HCT116 (cell line): ENCODE data around the gene ST3GAL3.

Experiments
- EZH2phosphoT487 ChIP-seq: fragments of 200-600 bp; IDR thresholded peaks from 2 replicates; pipeline ENCODE4 v1.6.1; 2018; ENCODE audit warnings: antibody characterized with exemption, borderline replicate concordance
- ZNF274 ChIP-seq: fragments of 200-500 bp; sonication (Bioruptor generic); IDR thresholded peaks from 2 replicates; pipeline ENCODE4 v1.6.1; 2014; ENCODE audit warnings: mild to moderate bottlenecking, low read depth, low read length, inconsistent platforms
- TF ChIP-seq, protein P1 (sequence below), 3 experiments: fragments of 200-600 bp in 1 of 3; sonication (generic) in 1 of 3; IDR thresholded peaks in 2 of 3; conservative IDR thresholded peaks in 1 of 3; 2 replicates each; pipeline ENCODE4 v1.5.1; 2012 to 2017; ENCODE audit warnings: low read depth in 2 of 3, low read length in 2 of 3, antibody characterized with exemption in 1 of 3, borderline replicate concordance in 1 of 3, control low read depth in 1 of 3, mild to moderate bottlenecking in 1 of 3, mixed read lengths in 1 of 3, mixed run types in 1 of 3, moderate library complexity in 1 of 3; ENCODE audit not compliant: insufficient read depth in 1 of 3

DNA sequence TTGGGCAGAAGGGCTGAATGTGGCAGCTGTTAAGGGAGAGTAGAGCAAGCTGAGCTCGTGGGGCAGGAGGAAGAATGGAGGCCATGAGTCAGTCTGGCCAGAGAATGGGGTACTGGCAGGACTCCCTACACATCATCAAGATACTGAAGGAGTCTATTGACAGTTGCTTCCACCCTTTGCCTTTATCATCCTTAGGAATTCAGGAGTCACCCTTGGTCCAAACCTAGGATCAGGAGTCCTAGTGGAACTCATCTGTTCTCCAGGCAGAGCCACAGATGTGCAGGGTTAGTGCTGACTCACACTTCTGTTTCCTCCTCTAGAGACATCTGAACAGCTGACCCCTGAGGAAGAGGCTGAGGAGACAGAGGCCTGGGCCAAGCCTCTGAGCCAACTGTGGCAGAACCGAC, 18.7 kb upstream of the ST3GAL3 start:
- TF ChIP-seq EZH2phosphoT487, result no peak
- no peak for TF ChIP-seq ZNF274
- TF ChIP-seq, protein P1, sequence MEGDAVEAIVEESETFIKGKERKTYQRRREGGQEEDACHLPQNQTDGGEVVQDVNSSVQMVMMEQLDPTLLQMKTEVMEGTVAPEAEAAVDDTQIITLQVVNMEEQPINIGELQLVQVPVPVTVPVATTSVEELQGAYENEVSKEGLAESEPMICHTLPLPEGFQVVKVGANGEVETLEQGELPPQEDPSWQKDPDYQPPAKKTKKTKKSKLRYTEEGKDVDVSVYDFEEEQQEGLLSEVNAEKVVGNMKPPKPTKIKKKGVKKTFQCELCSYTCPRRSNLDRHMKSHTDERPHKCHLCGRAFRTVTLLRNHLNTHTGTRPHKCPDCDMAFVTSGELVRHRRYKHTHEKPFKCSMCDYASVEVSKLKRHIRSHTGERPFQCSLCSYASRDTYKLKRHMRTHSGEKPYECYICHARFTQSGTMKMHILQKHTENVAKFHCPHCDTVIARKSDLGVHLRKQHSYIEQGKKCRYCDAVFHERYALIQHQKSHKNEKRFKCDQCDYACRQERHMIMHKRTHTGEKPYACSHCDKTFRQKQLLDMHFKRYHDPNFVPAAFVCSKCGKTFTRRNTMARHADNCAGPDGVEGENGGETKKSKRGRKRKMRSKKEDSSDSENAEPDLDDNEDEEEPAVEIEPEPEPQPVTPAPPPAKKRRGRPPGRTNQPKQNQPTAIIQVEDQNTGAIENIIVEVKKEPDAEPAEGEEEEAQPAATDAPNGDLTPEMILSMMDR (IDR thresholded peaks at IDR 0.05 in 2 of 3, conservative IDR thresholded peaks at IDR 0.05 in 1 of 3; ENCODE audit: borderline replicate concordance in 1 of 3, insufficient read depth in 1 of 3, low read depth in 2 of 3, low read length in 2 of 3), result no peak
